HG02610 (cell line): Measurements from ENCODE around the gene SBK2.
A peak's percentile ranks its signal among the peaks of the same experiment; 100 is the strongest.

Experiments used
- ATAC-seq: cut with Tn5 transposase; IDR thresholded peaks from one replicate; pipeline ENCODE4 v1.9.1; 2021; ENCODE audit warnings: mild to moderate bottlenecking, moderate library complexity; ENCODE audit not compliant: unreplicated experiment

Gene SBK2

GRCh38 chr19:55486971-55487923, 49.7 kb downstream of the SBK2 start:
- no peak for ATAC-seq

- ATAC-seq: no peak
Observed at GRCh38 chr19:55486043-55486970, 50.6 kb downstream of the SBK2 start.

GRCh38 chr19:55485439-55486011, 51.4 kb downstream of the SBK2 start:
- ATAC-seq: no peak

GRCh38 chr19:55484593-55485438, 52.1 kb downstream of the SBK2 start, which contains the start of gene NAT14:
Gene NAT14, plus strand, starts transcription at chr19:55485188. Its CDS starts 521 bp downstream, at chr19:55485709.
- ATAC-seq: peak; percentile 65

GRCh38 chr19:55483706-55484592, 53.0 kb downstream of the SBK2 start:
- ATAC-seq: no peak

- ATAC-seq: no peak
Observed at GRCh38 chr19:55482967-55483705, 53.8 kb downstream of the SBK2 start.

- ATAC-seq: no peak
Observed at GRCh38 chr19:55482156-55482961, 54.6 kb downstream of the SBK2 start.

- no peak for ATAC-seq
Observed at GRCh38 chr19:55481794-55482155, 55.2 kb downstream of the SBK2 start.

- ATAC-seq: no peak
Observed at GRCh38 chr19:55481148-55481793, 55.7 kb downstream of the SBK2 start.

GRCh38 chr19:55479451-55480230, 57.3 kb downstream of the SBK2 start:
- no peak for ATAC-seq

GRCh38 chr19:55479045-55479444, 57.9 kb downstream of the SBK2 start:
- ATAC-seq: no peak
